NCI-H2081 (cell line): Measurements from ENCODE around the gene XYLT1.
A peak's percentile ranks its signal among the peaks of the same experiment; 100 is the strongest.

ENCODE experiments used
- DNase-seq, 2 experiments: peaks; one replicate each; lab custom pipeline; 2025; lab: John Stamatoyannopoulos, UW

XYLT1 gene

GRCh38 chr16:17177242-17177958 is 293.4 kb downstream of the XYLT1 start:
- no peak for DNase-seq

GRCh38 chr16:17176199-17176598 is 294.6 kb downstream of the XYLT1 start:
- DNase-seq = no peak

- DNase-seq = no peak
Measured at GRCh38 chr16:17173281-17173680, 297.5 kb downstream of the XYLT1 start.

GRCh38 chr16:17171250-17172143 is 299.3 kb downstream of the XYLT1 start:
- no peak for DNase-seq

- no peak for DNase-seq
Measured at GRCh38 chr16:17170435-17170834, 300.3 kb downstream of the XYLT1 start.

GRCh38 chr16:17168181-17168580 is 302.6 kb downstream of the XYLT1 start:
- no peak for DNase-seq

GRCh38 chr16:17166095-17166494 is 304.7 kb downstream of the XYLT1 start:
- no peak for DNase-seq

GRCh38 chr16:17162560-17162959 is 308.2 kb downstream of the XYLT1 start:
- DNase-seq = no peak

GRCh38 chr16:17160920-17161431 is 309.8 kb downstream of the XYLT1 start:
- DNase-seq = peak in 1 of 2 experiments; percentile 34

- DNase-seq = peak; percentile 5 to 9
Measured at GRCh38 chr16:17160285-17160853, 310.4 kb downstream of the XYLT1 start.

GRCh38 chr16:17159617-17160016 is 311.1 kb downstream of the XYLT1 start:
- DNase-seq = peak in 1 of 2 experiments; percentile 28

- DNase-seq = no peak
Measured at GRCh38 chr16:17155936-17156335, 314.8 kb downstream of the XYLT1 start.

- no peak for DNase-seq
Measured at GRCh38 chr16:17155485-17155884, 315.3 kb downstream of the XYLT1 start.

GRCh38 chr16:17154981-17155380 is 315.8 kb downstream of the XYLT1 start:
- DNase-seq = no peak

- DNase-seq = no peak
Measured at GRCh38 chr16:17152311-17152710, 318.4 kb downstream of the XYLT1 start.

- DNase-seq = no peak
Measured at GRCh38 chr16:17151335-17151734, 319.4 kb downstream of the XYLT1 start.

- no peak for DNase-seq
Measured at GRCh38 chr16:17149904-17150483, 320.8 kb downstream of the XYLT1 start.

- no peak for DNase-seq
Measured at GRCh38 chr16:17147942-17148341, 322.8 kb downstream of the XYLT1 start.

- no peak for DNase-seq
Measured at GRCh38 chr16:17145029-17145428, 325.7 kb downstream of the XYLT1 start.

GRCh38 chr16:17144431-17144830 is 326.3 kb downstream of the XYLT1 start:
- DNase-seq = no peak

- no peak for DNase-seq
Measured at GRCh38 chr16:17143546-17144419, 327.0 kb downstream of the XYLT1 start.
